GM12878 (cell line): ENCODE measurements around the gene MRPL2. TPM values are rescaled to one million over a fixed set of nuclear protein-coding genes. Genes with fewer than 3 reads are reported as not detected.

ENCODE experiments used
- ATAC-seq: fragments of 200-7000 bp; cut with Tn5 transposase; 3 replicates; pipeline ENCODE4 v1.9.1; 2020; ENCODE audit warnings: mild to moderate bottlenecking, moderate library complexity
- BruUV-seq: library from RNA; stranded (reverse); fragments of 400-500 nt; replicated peaks from 2 replicates; lab custom pipeline; 2021; lab: Mats Ljungman, UMichigan
- CTCF ChIA-PET: fragments of 300-600 bp; sonication (Branson Sonifier 250); formaldehyde crosslinking; extraction: SDS; loops from one replicate; lab custom pipeline; 2021; ENCODE audit warnings: inconsistent platforms; lab: Yijun Ruan, JAX
- POLR2A ChIA-PET: fragments of 350-600 bp; formaldehyde crosslinking; extraction: SDS; loops from one replicate; lab custom pipeline; 2021; ENCODE audit warnings: inconsistent platforms; lab: Charles Lee
- RAD21 ChIA-PET: fragments of 300-600 bp; sonication (Branson Sonifier 250); formaldehyde crosslinking; loops from one replicate; lab custom pipeline; 2023; ENCODE audit warnings: antibody characterized with exemption; ENCODE audit not compliant: unreplicated experiment; lab: Charles Lee
- SMC1A ChIA-PET: fragments of 300-600 bp; sonication (Branson Sonifier 250); formaldehyde crosslinking; loops from one replicate; lab custom pipeline; 2023; ENCODE audit not compliant: unreplicated experiment, uncharacterized antibody; lab: Charles Lee
- DNase-seq: peaks from one replicate; pipeline ENCODE4 v3.0.0-alpha.2; 2011; ENCODE audit warnings: low read depth, low spot score
- FAIRE-seq: peaks from 3 replicates; lab custom pipeline; 2011; peaks lifted over from hg19 to GRCh38; lab: Jason Lieb, UNC
- H2AFZ ChIP-seq: 2 replicates; pipeline ENCODE4 v1.6.0; 2011; ENCODE audit warnings: low read depth, low read length, control low read depth; ENCODE audit not compliant: control insufficient read depth
- H3K27ac ChIP-seq: 2 replicates; pipeline ENCODE4 v1.5.1; 2011; ENCODE audit warnings: control low read depth; ENCODE audit not compliant: control insufficient read depth, insufficient read depth
- H3K27me3 ChIP-seq, 2 experiments: replicated peaks in 1 of 2; 2 replicates each; pipeline versions ENCODE4 v1.6.0 to v1.6.1; 2011; ENCODE audit warnings: low read length in 1 of 2; ENCODE audit not compliant: control insufficient read depth in 2 of 2, insufficient read depth in 2 of 2
- H3K36me3 ChIP-seq, 2 experiments: 2 replicates each; pipeline ENCODE4 v1.5.1; 2011; ENCODE audit warnings: low read length in 1 of 2; ENCODE audit not compliant: control insufficient read depth in 2 of 2, insufficient read depth in 2 of 2
- H3K4me1 ChIP-seq: 2 replicates; pipeline ENCODE4 v1.6.1; 2011; ENCODE audit warnings: mild to moderate bottlenecking, low read length, moderate library complexity, mixed read lengths; ENCODE audit not compliant: control insufficient read depth, insufficient read depth
- H3K4me2 ChIP-seq: 2 replicates; pipeline ENCODE4 v1.6.0; 2011; ENCODE audit warnings: control low read depth; ENCODE audit not compliant: control insufficient read depth, insufficient read depth
- H3K4me3 ChIP-seq: fragments of 200-600 bp; sonication (generic); 2 replicates; pipeline ENCODE4 v1.5.1; 2016
- H3K79me2 ChIP-seq: 2 replicates; pipeline ENCODE4 v1.6.0; 2011; ENCODE audit warnings: low read length; ENCODE audit not compliant: control insufficient read depth, insufficient read depth
- H3K9ac ChIP-seq: 2 replicates; pipeline ENCODE4 v1.8.0; 2011; ENCODE audit warnings: low read length, control low read depth, mixed read lengths; ENCODE audit not compliant: control insufficient read depth, insufficient read depth
- H3K9me3 ChIP-seq: replicated peaks from 3 replicates; pipeline ENCODE4 v1.5.1; 2011; ENCODE audit warnings: mild to moderate bottlenecking, low read length; ENCODE audit not compliant: control insufficient read depth, insufficient read depth
- H4K20me1 ChIP-seq: 2 replicates; pipeline ENCODE4 v1.6.0; 2011; ENCODE audit not compliant: control insufficient read depth, insufficient read depth
- BMI1 ChIP-seq: fragments of 450-650 bp; IDR thresholded peaks from 2 replicates; pipeline ENCODE4 v1.6.1; 2016; ENCODE audit warnings: mild to moderate bottlenecking, moderate library complexity, borderline replicate concordance
- CREM ChIP-seq: IDR thresholded peaks from 2 replicates; pipeline ENCODE4 v1.6.1; 2014; ENCODE audit warnings: antibody characterized with exemption, low read depth
- EED ChIP-seq: sonication (generic); IDR thresholded peaks from 2 replicates; pipeline ENCODE4 v1.6.1; 2016; ENCODE audit warnings: antibody characterized with exemption, low read depth
- ETV6 ChIP-seq, 2 experiments: fragments of 450-650 bp in 1 of 2; IDR thresholded peaks in 1 of 2; conservative IDR thresholded peaks in 1 of 2; 2 replicates each; pipeline ENCODE4 v1.6.1; 2014; ENCODE audit warnings: antibody characterized with exemption in 1 of 2, borderline replicate concordance in 1 of 2, low read depth in 1 of 2, mild to moderate bottlenecking in 1 of 2, moderate library complexity in 1 of 2
- MYC ChIP-seq: IDR thresholded peaks from 2 replicates; pipeline ENCODE4 v1.6.1; 2011; ENCODE audit warnings: mild to moderate bottlenecking, low read length, moderate library complexity, inconsistent platforms; ENCODE audit not compliant: insufficient read depth, insufficient replicate concordance, insufficient read length, severe bottlenecking
- PML ChIP-seq: IDR thresholded peaks from 2 replicates; pipeline ENCODE4 v1.6.1; 2012; ENCODE audit warnings: low read length, inconsistent platforms
- POLR2AphosphoS2 ChIP-seq: IDR thresholded peaks from 2 replicates; pipeline ENCODE4 v1.6.1; 2011; ENCODE audit warnings: low read depth, mild to moderate bottlenecking, low read length, improper control_type of control experiment, moderate library complexity
- POU2F2 ChIP-seq: IDR thresholded peaks from 3 replicates; pipeline ENCODE4 v1.6.1; 2011; ENCODE audit warnings: low read depth, mild to moderate bottlenecking, low read length, borderline replicate concordance
- RUNX3 ChIP-seq: IDR thresholded peaks from 2 replicates; pipeline ENCODE4 v1.6.1; 2012; ENCODE audit warnings: low read length, inconsistent platforms
- SMAD1 ChIP-seq: fragments of 450-650 bp; IDR thresholded peaks from 2 replicates; pipeline ENCODE4 v1.6.1; 2018; ENCODE audit warnings: mild to moderate bottlenecking, low read depth; ENCODE audit not compliant: partially characterized antibody
- ZNF207 ChIP-seq: fragments of 450-650 bp; IDR thresholded peaks from 2 replicates; pipeline ENCODE4 v1.6.1; 2014; ENCODE audit warnings: antibody characterized with exemption, mild to moderate bottlenecking, borderline replicate concordance
- ZNF622 ChIP-seq: fragments of 450-650 bp; IDR thresholded peaks from 2 replicates; pipeline ENCODE4 v1.6.1; 2017; ENCODE audit warnings: mild to moderate bottlenecking, inconsistent platforms
- WGBS: methylation state at CpG from one replicate; pipeline ENCODE4 v1.1.6; 2016; ENCODE audit warnings: low lambda C conversion rate; ENCODE audit not compliant: insufficient replicate concordance, insufficient coverage; ENCODE audit errors: missing lambda C conversion rate; 5-methylcytosine and 5-hydroxymethylcytosine counted together
- in situ Hi-C: fragments of 300-500 bp; cut with MboI; formaldehyde crosslinking; loops from 9 replicates; pipeline ENCODE4 v1.14.3; 2018; ENCODE audit warnings: mixed read lengths
- intact Hi-C: fragments of 100-400 bp; cut with micrococcal nuclease; formaldehyde crosslinking; loops from one replicate; pipeline ENCODE4 v1.14.2; 2022; ENCODE audit not compliant: unreplicated experiment
- polyA plus RNA-seq, 11 experiments: library from polyadenylated mRNA; depleted of rRNA in 4 of 11; unstranded in 6 of 11; stranded (reverse) in 5 of 11; fragments of >200 nt; fragmentation: Nextera tagmentation in 4 of 11; fragmentation: Illumina TruSeq in 1 of 11; extraction: Ambion mirVana in 4 of 11; extraction: Trizol in 1 of 11; gene quantifications; 1 replicate in 1 of 11; 2 replicates in 10 of 11; pipeline versions ENCODE4 v1.2.1 to v1.2.3, GENCODE V29; 2011 to 2016; ENCODE audit warnings: inconsistent platforms in 2 of 11, missing spikeins in 2 of 11, low read depth in 1 of 11
- total RNA-seq, 4 experiments: library from RNA; depleted of rRNA in 3 of 4; stranded (reverse); fragments of >200 nt in 3 of 4; fragmentation: Illumina TruSeq in 1 of 4; extraction: Trizol in 1 of 4; gene quantifications; 2 replicates each; pipeline versions ENCODE4 v1.2.1 to v1.2.3, GENCODE V29; 2013 to 2021
- TF ChIP-seq, protein P1 (sequence below): fragments of 450-650 bp; IDR thresholded peaks from 2 replicates; pipeline ENCODE4 v1.6.1; 2018; ENCODE audit warnings: borderline replicate concordance, mild to moderate bottlenecking; ENCODE audit not compliant: partially characterized antibody
- TF ChIP-seq, protein P2 (sequence below): fragments of 450-650 bp; conservative IDR thresholded peaks from 2 replicates; pipeline ENCODE4 v1.6.1; 2017; ENCODE audit warnings: mild to moderate bottlenecking, moderate library complexity
- TF ChIP-seq, protein P3 (sequence below): IDR thresholded peaks from 2 replicates; pipeline ENCODE4 v1.6.1; 2011; ENCODE audit warnings: low read depth, low read length, improper control_type of control experiment, borderline replicate concordance
- TF ChIP-seq, protein P4 (sequence below): IDR thresholded peaks from 2 replicates; pipeline ENCODE4 v1.6.1; 2012; ENCODE audit warnings: low read depth, low read length, improper control_type of control experiment

MRPL2 gene
- total and polyA plus RNA-seq, 10 of the 15 experiments (the other 5 are each of a cell fraction or from before 2014, with no cell fraction given): 29.7 to 125 (median 50.2) TPM

DNA sequence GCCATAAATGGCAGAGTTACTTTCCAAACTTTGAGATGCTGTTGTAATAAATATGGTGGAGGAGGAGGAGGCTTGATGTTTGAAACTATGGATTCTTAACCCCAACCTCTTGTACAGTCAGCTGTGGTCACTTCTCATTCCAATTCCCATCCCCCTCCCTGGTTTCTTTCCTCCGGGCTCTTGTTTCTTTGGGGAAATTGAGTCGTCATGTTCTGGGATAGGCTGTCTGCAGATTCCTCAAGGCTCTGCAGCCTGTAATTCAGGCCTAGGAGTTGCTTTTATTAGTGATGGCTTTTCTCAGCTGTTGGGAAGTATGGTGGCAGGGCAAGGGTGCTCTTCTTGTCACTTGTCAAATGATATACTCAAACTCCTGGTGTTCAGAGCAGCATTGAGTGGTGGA, 19.5 kb upstream of the MRPL2 start (continued):
- TF ChIP-seq, protein P1, sequence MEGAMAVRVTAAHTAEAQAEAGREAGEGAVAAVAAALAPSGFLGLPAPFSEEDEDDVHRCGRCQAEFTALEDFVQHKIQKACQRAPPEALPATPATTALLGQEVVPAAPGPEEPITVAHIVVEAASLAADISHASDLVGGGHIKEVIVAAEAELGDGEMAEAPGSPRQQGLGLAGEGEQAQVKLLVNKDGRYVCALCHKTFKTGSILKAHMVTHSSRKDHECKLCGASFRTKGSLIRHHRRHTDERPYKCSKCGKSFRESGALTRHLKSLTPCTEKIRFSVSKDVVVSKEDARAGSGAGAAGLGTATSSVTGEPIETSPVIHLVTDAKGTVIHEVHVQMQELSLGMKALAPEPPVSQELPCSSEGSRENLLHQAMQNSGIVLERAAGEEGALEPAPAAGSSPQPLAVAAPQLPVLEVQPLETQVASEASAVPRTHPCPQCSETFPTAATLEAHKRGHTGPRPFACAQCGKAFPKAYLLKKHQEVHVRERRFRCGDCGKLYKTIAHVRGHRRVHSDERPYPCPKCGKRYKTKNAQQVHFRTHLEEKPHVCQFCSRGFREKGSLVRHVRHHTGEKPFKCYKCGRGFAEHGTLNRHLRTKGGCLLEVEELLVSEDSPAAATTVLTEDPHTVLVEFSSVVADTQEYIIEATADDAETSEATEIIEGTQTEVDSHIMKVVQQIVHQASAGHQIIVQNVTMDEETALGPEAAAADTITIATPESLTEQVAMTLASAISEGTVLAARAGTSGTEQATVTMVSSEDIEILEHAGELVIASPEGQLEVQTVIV: no peak

DNA sequence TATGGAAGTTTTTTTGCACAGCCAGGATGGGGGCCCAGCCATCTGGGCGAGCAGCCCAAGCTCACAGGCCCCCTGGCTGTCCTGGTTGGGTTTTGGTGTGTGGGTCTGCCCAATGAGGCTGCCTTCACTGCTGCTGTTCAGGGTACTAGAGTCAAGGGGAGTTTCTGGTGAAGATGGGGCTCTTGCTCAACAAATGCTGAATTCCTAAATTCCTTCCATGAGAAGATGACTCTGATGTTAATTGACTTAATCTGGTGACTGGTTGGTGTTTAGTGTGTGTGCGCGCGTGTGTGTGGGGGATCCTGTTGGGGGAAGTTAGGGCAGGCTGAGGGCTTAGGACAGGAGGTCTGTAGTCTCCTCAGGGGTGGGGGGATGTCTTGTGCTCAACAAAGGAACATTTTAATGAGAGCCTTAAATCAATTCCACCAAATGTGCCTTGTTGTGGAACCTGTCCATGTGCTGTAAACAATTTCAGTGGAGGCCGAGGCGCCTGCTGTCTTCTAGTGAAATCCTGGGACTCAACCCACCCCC, 18.8 kb upstream of the MRPL2 start:
- Histone ChIP-seq H3K4me3 (no peak overlapping the region), H2AFZ (no peak overlapping the region), H3K9me3 (no peaks in the 10 kb centered on the region), H3K27me3 (peaks cover 8 to 12% of the 10 kb centered on the region in 2 experiments; a peak in 3 of 4 replicates), H3K4me1 (peaks cover 7% of the 10 kb centered on the region; the same call in 1 of the 2 replicates), H3K27ac (no peak overlapping the region), H3K4me2 (no peak overlapping the region), H4K20me1 (no peaks in the 10 kb centered on the region), H3K79me2 (no peaks in the 10 kb centered on the region), H3K36me3 (no peaks in the 10 kb centered on the region), H3K9ac (no peak overlapping the region)
- RAD21 ChIA-PET: interaction anchor here (0.9 to 1.5 kb wide), 3 partner anchors 19 to 65 kb away, joined by 3 to 5 read pairs (median 3); no protein-coding TSS in a partner anchor
- SMC1A ChIA-PET: no interaction called here
- no peak for FAIRE-seq
- in situ Hi-C loops: no loop called here
- no TSS peak for BruUV-seq
- WGBS: 86% methylated on average over 6 of the region's 6 CpGs
- POLR2A ChIA-PET: interaction anchor here (0.6 to 1.4 kb wide), 3 partner anchors 8 to 42 kb away, joined by 3 read pairs; no protein-coding TSS in a partner anchor
- intact Hi-C loops: no loop called here
- no peak for ATAC-seq
- CTCF ChIA-PET: interaction anchor here (1.5 kb wide), 1 partner anchor 66 kb away, joined by 4 read pairs; no protein-coding TSS in a partner anchor
- DNase-seq: no peak
- TF ChIP-seq MYC: no peak
- TF ChIP-seq CREM: no peak
- no peak for TF ChIP-seq POU2F2
- TF ChIP-seq ETV6 (conservative IDR thresholded peaks at IDR 0.05 in 1 of 2, IDR thresholded peaks at IDR 0.05 in 1 of 2; ENCODE audit: borderline replicate concordance in 1 of 2, low read depth in 1 of 2): no peak
- no peak for TF ChIP-seq PML
- no peak for TF ChIP-seq POLR2AphosphoS2
- no peak for TF ChIP-seq ZNF622
- TF ChIP-seq BMI1: no peak
- no peak for TF ChIP-seq RUNX3
- TF ChIP-seq, protein P2, sequence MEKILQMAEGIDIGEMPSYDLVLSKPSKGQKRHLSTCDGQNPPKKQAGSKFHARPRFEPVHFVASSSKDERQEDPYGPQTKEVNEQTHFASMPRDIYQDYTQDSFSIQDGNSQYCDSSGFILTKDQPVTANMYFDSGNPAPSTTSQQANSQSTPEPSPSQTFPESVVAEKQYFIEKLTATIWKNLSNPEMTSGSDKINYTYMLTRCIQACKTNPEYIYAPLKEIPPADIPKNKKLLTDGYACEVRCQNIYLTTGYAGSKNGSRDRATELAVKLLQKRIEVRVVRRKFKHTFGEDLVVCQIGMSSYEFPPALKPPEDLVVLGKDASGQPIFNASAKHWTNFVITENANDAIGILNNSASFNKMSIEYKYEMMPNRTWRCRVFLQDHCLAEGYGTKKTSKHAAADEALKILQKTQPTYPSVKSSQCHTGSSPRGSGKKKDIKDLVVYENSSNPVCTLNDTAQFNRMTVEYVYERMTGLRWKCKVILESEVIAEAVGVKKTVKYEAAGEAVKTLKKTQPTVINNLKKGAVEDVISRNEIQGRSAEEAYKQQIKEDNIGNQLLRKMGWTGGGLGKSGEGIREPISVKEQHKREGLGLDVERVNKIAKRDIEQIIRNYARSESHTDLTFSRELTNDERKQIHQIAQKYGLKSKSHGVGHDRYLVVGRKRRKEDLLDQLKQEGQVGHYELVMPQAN: no peak
- no peak for TF ChIP-seq ZNF207
- no peak for TF ChIP-seq EED
- no peak for TF ChIP-seq SMAD1
- TF ChIP-seq, protein P3, sequence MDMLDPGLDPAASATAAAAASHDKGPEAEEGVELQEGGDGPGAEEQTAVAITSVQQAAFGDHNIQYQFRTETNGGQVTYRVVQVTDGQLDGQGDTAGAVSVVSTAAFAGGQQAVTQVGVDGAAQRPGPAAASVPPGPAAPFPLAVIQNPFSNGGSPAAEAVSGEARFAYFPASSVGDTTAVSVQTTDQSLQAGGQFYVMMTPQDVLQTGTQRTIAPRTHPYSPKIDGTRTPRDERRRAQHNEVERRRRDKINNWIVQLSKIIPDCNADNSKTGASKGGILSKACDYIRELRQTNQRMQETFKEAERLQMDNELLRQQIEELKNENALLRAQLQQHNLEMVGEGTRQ: no peak
- TF ChIP-seq, protein P4, sequence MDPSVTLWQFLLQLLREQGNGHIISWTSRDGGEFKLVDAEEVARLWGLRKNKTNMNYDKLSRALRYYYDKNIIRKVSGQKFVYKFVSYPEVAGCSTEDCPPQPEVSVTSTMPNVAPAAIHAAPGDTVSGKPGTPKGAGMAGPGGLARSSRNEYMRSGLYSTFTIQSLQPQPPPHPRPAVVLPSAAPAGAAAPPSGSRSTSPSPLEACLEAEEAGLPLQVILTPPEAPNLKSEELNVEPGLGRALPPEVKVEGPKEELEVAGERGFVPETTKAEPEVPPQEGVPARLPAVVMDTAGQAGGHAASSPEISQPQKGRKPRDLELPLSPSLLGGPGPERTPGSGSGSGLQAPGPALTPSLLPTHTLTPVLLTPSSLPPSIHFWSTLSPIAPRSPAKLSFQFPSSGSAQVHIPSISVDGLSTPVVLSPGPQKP: no peak
